Hepatocyte (in vitro differentiated cells): ENCODE measurements around the gene GPX7. TPM values are rescaled to one million over a fixed set of nuclear protein-coding genes. Genes with fewer than 3 reads are reported as not detected.

Experiments
- DNase-seq: peaks from one replicate; pipeline ENCODE4 v3.0.0-alpha.2; 2016; ENCODE audit warnings: low spot score
- H2AFZ ChIP-seq: fragments of 200-600 bp; sonication (generic); 2 replicates; pipeline ENCODE4 v1.6.0; 2016; ENCODE audit warnings: antibody characterized with exemption, mild to moderate bottlenecking
- H3K27ac ChIP-seq: fragments of 200-600 bp; sonication (generic); 2 replicates; pipeline ENCODE4 v1.5.1; 2016; ENCODE audit warnings: mild to moderate bottlenecking
- H3K27me3 ChIP-seq: fragments of 200-600 bp; sonication (generic); 2 replicates; pipeline ENCODE4 v1.6.1; 2016
- H3K36me3 ChIP-seq: fragments of 200-600 bp; sonication (generic); replicated peaks from 2 replicates; pipeline ENCODE4 v1.5.1; 2016; ENCODE audit warnings: low read depth; ENCODE audit not compliant: insufficient read depth
- H3K4me1 ChIP-seq: fragments of 200-600 bp; sonication (generic); 2 replicates; pipeline ENCODE4 v1.5.1; 2016; ENCODE audit warnings: mild to moderate bottlenecking, moderate library complexity; ENCODE audit not compliant: insufficient read depth
- H3K4me2 ChIP-seq: fragments of 200-600 bp; sonication (generic); 2 replicates; pipeline ENCODE4 v1.6.0; 2016
- H3K4me3 ChIP-seq: fragments of 200-600 bp; sonication (generic); 2 replicates; pipeline ENCODE4 v1.5.1; 2016; ENCODE audit warnings: mild to moderate bottlenecking
- H3K79me2 ChIP-seq: fragments of 200-600 bp; sonication (generic); 2 replicates; pipeline ENCODE4 v1.6.0; 2017; ENCODE audit warnings: mild to moderate bottlenecking
- H3K9me2 ChIP-seq: fragments of 200-600 bp; sonication (generic); replicated peaks from 2 replicates; pipeline ENCODE4 v1.6.0; 2017; ENCODE audit warnings: mild to moderate bottlenecking; ENCODE audit not compliant: insufficient read depth
- H3K9me3 ChIP-seq: fragments of 200-600 bp; sonication (generic); 2 replicates; pipeline ENCODE4 v1.5.1; 2016; ENCODE audit warnings: low read depth, mild to moderate bottlenecking
- H4K20me1 ChIP-seq: fragments of 200-600 bp; sonication (generic); 2 replicates; pipeline ENCODE4 v1.6.0; 2016; ENCODE audit warnings: mild to moderate bottlenecking; ENCODE audit not compliant: insufficient read depth, poor library complexity, severe bottlenecking
- EZH2 ChIP-seq: fragments of 200-600 bp; sonication (generic); IDR thresholded peaks from 2 replicates; pipeline ENCODE4 v1.6.1; 2016; ENCODE audit warnings: antibody characterized with exemption, mild to moderate bottlenecking, borderline replicate concordance
- EZH2phosphoT487 ChIP-seq: fragments of 200-600 bp; sonication (generic); IDR thresholded peaks from one replicate; pipeline ENCODE4 v1.6.1; 2018; ENCODE audit warnings: antibody characterized with exemption, mild to moderate bottlenecking, low read depth, moderate library complexity; ENCODE audit not compliant: unreplicated experiment, severe bottlenecking
- WGBS: methylation state at CpG from one replicate; pipeline ENCODE4 v1.1.6; 2016; ENCODE audit warnings: low lambda C conversion rate; ENCODE audit errors: missing lambda C conversion rate; 5-methylcytosine and 5-hydroxymethylcytosine counted together
- polyA plus RNA-seq: library from polyadenylated mRNA; unstranded; fragments of >200 nt; fragmentation: Nextera tagmentation; extraction: Ambion mirVana; gene quantifications from 2 replicates; pipeline ENCODE4 v1.2.1, GENCODE V29; 2016
- total RNA-seq: library from RNA; depleted of rRNA; stranded (reverse); fragments of >200 nt; gene quantifications from 2 replicates; pipeline ENCODE4 v1.2.3, GENCODE V29; 2014
- TF ChIP-seq, protein P1 (sequence below): fragments of 200-600 bp; sonication (generic); IDR thresholded peaks from 2 replicates; pipeline ENCODE4 v1.5.1; 2016; ENCODE audit warnings: antibody characterized with exemption, mild to moderate bottlenecking; ENCODE audit not compliant: poor library complexity

Gene GPX7
- total and polyA plus RNA-seq, 2 experiments from 2014 or later: 56.4 to 78.9 TPM

DNA sequence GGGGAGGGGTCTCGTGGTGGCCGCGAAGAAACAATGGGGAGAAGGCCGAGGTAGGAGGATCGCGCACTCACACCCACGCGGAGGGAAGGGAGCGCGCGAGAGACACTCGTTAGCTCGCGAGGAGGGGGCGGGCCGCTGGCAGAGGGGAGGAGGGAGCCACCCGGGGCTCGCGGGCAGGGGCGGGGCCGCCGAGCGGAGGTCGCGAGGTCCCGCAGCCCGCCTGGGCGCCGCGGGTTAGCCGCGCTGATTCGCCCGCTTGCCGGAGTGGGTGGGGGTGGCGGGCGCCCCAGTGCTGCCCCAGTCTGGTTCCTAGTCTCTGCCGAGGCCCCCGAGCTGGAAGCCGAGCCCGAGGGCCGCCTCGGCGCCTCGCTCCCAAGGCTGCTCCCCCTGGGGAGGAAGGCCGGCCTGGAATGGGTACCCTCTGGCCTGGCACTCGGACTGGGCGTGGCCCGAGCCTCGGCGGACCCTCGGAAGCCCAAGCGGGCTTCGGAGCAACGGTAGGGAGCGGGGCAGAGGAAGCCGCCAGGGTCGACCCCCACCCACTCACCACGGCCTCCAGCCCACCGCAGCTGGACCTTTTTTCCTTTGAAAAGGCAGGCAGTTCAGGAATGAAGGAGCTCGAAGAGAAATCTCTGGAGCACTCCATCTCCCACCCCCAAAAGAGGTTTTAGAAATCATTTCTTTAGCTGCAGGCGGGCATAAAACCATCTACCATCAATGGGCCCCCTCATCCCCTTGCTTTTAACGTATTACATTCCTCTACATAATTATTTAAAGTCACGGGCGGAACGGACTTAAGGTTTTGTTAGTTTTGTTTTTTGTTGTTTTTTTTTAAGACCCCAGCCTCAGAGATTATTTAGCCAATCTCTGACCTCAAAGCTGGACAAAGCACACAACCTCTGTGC lies 48.6 kb upstream of the GPX7 start:
- WGBS: 7% methylated on average over 14 of the region's 66 CpGs

DNA sequence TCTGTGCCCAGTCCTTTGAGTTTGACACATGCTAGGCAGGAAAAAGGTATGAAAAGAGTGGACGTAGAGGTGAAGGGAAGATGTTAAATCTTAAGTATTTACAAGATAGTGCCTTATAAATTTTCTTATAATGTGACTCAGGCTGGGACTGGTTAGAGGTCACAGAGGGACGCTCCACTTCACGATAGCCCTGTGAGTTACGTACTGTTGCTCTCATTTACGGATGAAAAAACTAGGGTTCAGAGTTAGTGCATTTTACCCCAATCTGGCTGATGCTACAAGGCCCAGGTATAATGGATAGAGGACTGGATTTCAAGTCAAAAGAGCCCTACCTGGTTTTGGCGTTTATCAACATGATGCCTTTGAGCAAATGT lies 47.9 kb upstream of the GPX7 start:
- Histone ChIP-seq H3K4me2 (peak overlapping the region; percentile 79), H3K4me3 (peak overlapping the region; percentile 81), H3K36me3 (no peaks in the 10 kb centered on the region), H4K20me1 (peaks cover 16% of the 10 kb centered on the region), H3K4me1 (peaks cover 20% of the 10 kb centered on the region), H3K9me3 (no peaks in the 10 kb centered on the region), H3K27me3 (no peaks in the 10 kb centered on the region), H3K9me2 (no peaks in the 10 kb centered on the region), H3K27ac (peak overlapping the region; percentile 97), H3K79me2 (peaks cover 28% of the 10 kb centered on the region), H2AFZ (peak overlapping the region; percentile 57)
- 28% methylated on average over 6 of the region's 6 CpGs for WGBS
- DNase-seq: peak; percentile 5
- no peak for TF ChIP-seq EZH2
- TF ChIP-seq, protein P1, sequence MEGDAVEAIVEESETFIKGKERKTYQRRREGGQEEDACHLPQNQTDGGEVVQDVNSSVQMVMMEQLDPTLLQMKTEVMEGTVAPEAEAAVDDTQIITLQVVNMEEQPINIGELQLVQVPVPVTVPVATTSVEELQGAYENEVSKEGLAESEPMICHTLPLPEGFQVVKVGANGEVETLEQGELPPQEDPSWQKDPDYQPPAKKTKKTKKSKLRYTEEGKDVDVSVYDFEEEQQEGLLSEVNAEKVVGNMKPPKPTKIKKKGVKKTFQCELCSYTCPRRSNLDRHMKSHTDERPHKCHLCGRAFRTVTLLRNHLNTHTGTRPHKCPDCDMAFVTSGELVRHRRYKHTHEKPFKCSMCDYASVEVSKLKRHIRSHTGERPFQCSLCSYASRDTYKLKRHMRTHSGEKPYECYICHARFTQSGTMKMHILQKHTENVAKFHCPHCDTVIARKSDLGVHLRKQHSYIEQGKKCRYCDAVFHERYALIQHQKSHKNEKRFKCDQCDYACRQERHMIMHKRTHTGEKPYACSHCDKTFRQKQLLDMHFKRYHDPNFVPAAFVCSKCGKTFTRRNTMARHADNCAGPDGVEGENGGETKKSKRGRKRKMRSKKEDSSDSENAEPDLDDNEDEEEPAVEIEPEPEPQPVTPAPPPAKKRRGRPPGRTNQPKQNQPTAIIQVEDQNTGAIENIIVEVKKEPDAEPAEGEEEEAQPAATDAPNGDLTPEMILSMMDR: no peak
- TF ChIP-seq EZH2phosphoT487: no peak

More for the DNA sequence above, 48.6 kb upstream of the GPX7 start:
- Histone ChIP-seq H3K79me2 (peaks cover 34% of the 10 kb centered on the region), H3K4me1 (peaks cover 23% of the 10 kb centered on the region), H3K4me3 (peak overlapping the region; percentile 81), H4K20me1 (peaks cover 20% of the 10 kb centered on the region), H3K4me2 (peak overlapping the region; percentile 79), H3K36me3 (no peaks in the 10 kb centered on the region), H2AFZ (peak overlapping the region; percentile 57), H3K9me2 (no peaks in the 10 kb centered on the region), H3K27me3 (no peaks in the 10 kb centered on the region), H3K9me3 (no peaks in the 10 kb centered on the region), H3K27ac (peak overlapping the region; percentile 97)
- TF ChIP-seq, protein P1: no peak
- TF ChIP-seq EZH2: no peak
- no peak for TF ChIP-seq EZH2phosphoT487
- peak; percentile 95 for DNase-seq

DNA sequence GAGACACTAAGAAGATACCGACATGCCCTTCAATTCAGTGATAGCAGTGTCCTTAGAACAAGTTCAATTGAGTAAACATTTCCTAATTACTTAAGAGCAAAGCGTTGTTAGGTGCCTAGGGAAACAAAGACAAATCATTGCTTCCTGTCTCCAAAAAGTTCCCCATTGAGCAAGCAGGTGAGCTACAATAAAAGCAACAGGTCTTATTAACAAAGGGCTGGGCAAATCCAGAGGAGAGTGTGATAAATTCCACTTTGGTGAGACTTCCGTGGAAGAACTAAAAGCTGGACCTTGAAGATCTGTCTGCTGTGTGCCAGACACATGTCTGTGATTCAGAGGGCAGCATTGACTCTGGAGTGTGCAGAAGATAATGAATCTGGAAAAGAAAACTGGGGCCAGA lies 47.4 kb upstream of the GPX7 start:
- Histone ChIP-seq H3K4me1 (peaks cover 20% of the 10 kb centered on the region), H3K27ac (peak overlapping the region; percentile 97), H3K27me3 (no peaks in the 10 kb centered on the region), H3K4me3 (no peak overlapping the region), H4K20me1 (peaks cover 11% of the 10 kb centered on the region), H2AFZ (no peak overlapping the region), H3K9me3 (no peaks in the 10 kb centered on the region), H3K9me2 (no peaks in the 10 kb centered on the region), H3K79me2 (peaks cover 23% of the 10 kb centered on the region), H3K4me2 (peak overlapping the region; percentile 79), H3K36me3 (no peaks in the 10 kb centered on the region)
- DNase-seq: peak; percentile 28
- WGBS: 15% methylated on average over 3 of the region's 3 CpGs
- no peak for TF ChIP-seq EZH2
- TF ChIP-seq EZH2phosphoT487: no peak
- TF ChIP-seq, protein P1: no peak
